Keratinocyte (primary cell): ENCODE measurements around the gene GRHPR. TPM values are rescaled to one million over a fixed set of nuclear protein-coding genes. Genes with fewer than 3 reads are reported as not detected.
"Not testable (repeated sequence)": the region's sequence is repeated elsewhere in the genome, so short reads cannot be mapped to it uniquely, and the experiment has no call there.

ENCODE experiments used
- DNase-seq: peaks from one replicate; pipeline ENCODE4 v3.0.0-alpha.2; 2011; ENCODE audit warnings: low read depth, missing footprints, low spot score
- FAIRE-seq: peaks from 2 replicates; lab custom pipeline; 2011; peaks lifted over from hg19 to GRCh38; lab: Jason Lieb, UNC
- H2AFZ ChIP-seq: 2 replicates; pipeline ENCODE4 v1.6.0; 2012; ENCODE audit warnings: low read length, control low read depth, inconsistent platforms; ENCODE audit not compliant: control insufficient read depth
- H3K27ac ChIP-seq: 2 replicates; pipeline ENCODE4 v1.5.1; 2011; ENCODE audit warnings: low read length; ENCODE audit not compliant: control insufficient read depth, insufficient read depth
- H3K27me3 ChIP-seq: 3 replicates; pipeline ENCODE4 v1.6.0; 2011; ENCODE audit warnings: low read length; ENCODE audit not compliant: control insufficient read depth, insufficient read depth; ENCODE audit errors: extremely low read depth
- H3K36me3 ChIP-seq, 2 experiments: 2 replicates in 1 of 2; 3 replicates in 1 of 2; pipeline ENCODE4 v1.5.1; 2011; ENCODE audit warnings: low read length in 2 of 2, mild to moderate bottlenecking in 1 of 2; ENCODE audit not compliant: control insufficient read depth in 2 of 2, insufficient read depth in 2 of 2; ENCODE audit errors: extremely low read depth in 1 of 2
- H3K4me1 ChIP-seq: 3 replicates; pipeline ENCODE4 v1.5.1; 2011; ENCODE audit warnings: low read length; ENCODE audit not compliant: control insufficient read depth, insufficient read depth; ENCODE audit errors: extremely low read depth
- H3K4me2 ChIP-seq: 3 replicates; pipeline ENCODE4 v1.6.0; 2011; ENCODE audit warnings: low read depth, low read length; ENCODE audit not compliant: control insufficient read depth, insufficient read depth; ENCODE audit errors: extremely low read depth
- H3K4me3 ChIP-seq, 3 experiments: fragments of 200-600 bp in 1 of 3; sonication (generic) in 1 of 3; 2 replicates in 2 of 3; 3 replicates in 1 of 3; pipeline ENCODE4 v1.5.1; 2011 to 2016; ENCODE audit warnings: low read length in 3 of 3, mild to moderate bottlenecking in 3 of 3, control low read depth in 2 of 3, inconsistent platforms in 1 of 3, low read depth in 1 of 3, mixed read lengths in 1 of 3, mixed run types in 1 of 3, moderate library complexity in 1 of 3; ENCODE audit not compliant: control insufficient read depth in 2 of 3, insufficient read depth in 2 of 3; ENCODE audit errors: extremely low read depth in 1 of 3
- H3K79me2 ChIP-seq: 2 replicates; pipeline ENCODE4 v1.6.0; 2012; ENCODE audit warnings: low read length; ENCODE audit not compliant: control insufficient read depth, insufficient read depth
- H3K9ac ChIP-seq: 3 replicates; pipeline ENCODE4 v1.6.0; 2011; ENCODE audit warnings: low read length; ENCODE audit not compliant: control insufficient read depth, insufficient read depth; ENCODE audit errors: extremely low read depth
- H3K9me1 ChIP-seq: 3 replicates; pipeline ENCODE4 v1.6.0; 2011; ENCODE audit warnings: low read length; ENCODE audit not compliant: control insufficient read depth, insufficient read depth; ENCODE audit errors: extremely low read depth
- H3K9me3 ChIP-seq: 2 replicates; pipeline ENCODE4 v1.5.1; 2012; ENCODE audit warnings: low read depth, low read length; ENCODE audit not compliant: control insufficient read depth
- H4K20me1 ChIP-seq: 3 replicates; pipeline ENCODE4 v1.6.0; 2011; ENCODE audit warnings: low read length; ENCODE audit not compliant: control insufficient read depth, insufficient read depth; ENCODE audit errors: extremely low read depth
- CTCF ChIP-seq, 3 experiments: IDR thresholded peaks in 1 of 3; conservative IDR thresholded peaks in 1 of 3; optimal IDR thresholded peaks in 1 of 3; 2 replicates in 2 of 3; 3 replicates in 1 of 3; pipeline versions ENCODE3 to v1.5.1; 2011; ENCODE audit warnings: low read length in 3 of 3, mild to moderate bottlenecking in 3 of 3, moderate library complexity in 2 of 3, control low read depth in 1 of 3, inconsistent platforms in 1 of 3; ENCODE audit not compliant: insufficient read depth in 2 of 3; ENCODE audit errors: extremely low read depth in 1 of 3
- EZH2 ChIP-seq: IDR thresholded peaks from one replicate; pipeline ENCODE4 v1.6.1; 2012; ENCODE audit warnings: inconsistent platforms, mild to moderate bottlenecking, low read length, moderate library complexity
- dilution Hi-C: fragments of 300-500 bp; cut with MboI; formaldehyde crosslinking; loops from one replicate; pipeline ENCODE4 v1.7.0; 2020; ENCODE audit warnings: low sequenced_read_pairs; ENCODE audit not compliant: extremely low pct_ligation_motif_present
- polyA plus RNA-seq, 5 experiments: library from polyadenylated mRNA; depleted of rRNA in 3 of 5; stranded (reverse) in 3 of 5; stranded (forward) in 1 of 5; unstranded in 1 of 5; fragments of >200 nt; gene quantifications; 1 replicate in 1 of 5; 2 replicates in 3 of 5; 3 replicates in 1 of 5; pipeline versions ENCODE4 v1.2.1 to v1.2.3, GENCODE V29; 2011 to 2012; ENCODE audit warnings: missing spikeins in 2 of 5, low read depth in 1 of 5, low replicate concordance in 1 of 5

Gene GRHPR
- polyA plus RNA-seq, 1 donor (not counting 4 experiments of a cell fraction or from before 2014, with no cell fraction given): 116 TPM

- dilution Hi-C loops: loop anchor here (25.0 kb wide), 1 partner anchor 112 kb away; no protein-coding TSS in a partner anchor
- peak overlapping the region; percentile 84 for H3K4me2 ChIP-seq
These were observed 2.3 kb downstream of the GRHPR start for GRCh38 chr9:37424686-37425297.

GRCh38 chr9:37425298-37425752 is 2.8 kb downstream of the GRHPR start:
- Histone ChIP-seq H3K4me3 (no peak overlapping the region), H3K4me1 (peaks cover 38% of the 10 kb centered on the region), H2AFZ (no peak overlapping the region), H3K4me2 (no peak overlapping the region), H3K27ac (no peak overlapping the region), H3K9me1 (no peaks in the 10 kb centered on the region), H3K9me3 (no peaks in the 10 kb centered on the region), H3K36me3 (peaks cover 31 to 36% of the 10 kb centered on the region in 2 experiments), H3K27me3 (no peaks in the 10 kb centered on the region), H3K79me2 (peaks cover 36% of the 10 kb centered on the region), H4K20me1 (no peaks in the 10 kb centered on the region), H3K9ac (no peak overlapping the region)
- dilution Hi-C loops: no loop called here
- DNase-seq (no peak), FAIRE-seq (no peak)
- TF ChIP-seq CTCF (optimal IDR thresholded peaks at IDR 0.05 in 1 of 3, IDR thresholded peaks at IDR 0.05 in 1 of 3, conservative IDR thresholded peaks at IDR 0.05 in 1 of 3; ENCODE audit: extremely low read depth in 1 of 3, insufficient read depth in 2 of 3, low read length in 3 of 3): no peak
- TF ChIP-seq EZH2: no peak

More at GRCh38 chr9:37424686-37425297, 2.3 kb downstream of the GRHPR start:
- DNase-seq: no peak
- FAIRE-seq: no peak
- no peak overlapping the region for H3K27ac ChIP-seq
- no peaks in the 10 kb centered on the region for H3K9me1 ChIP-seq
- peak overlapping the region; percentile 5 to 90 (median 37) for H3K4me3 ChIP-seq
- no peaks in the 10 kb centered on the region for H3K9me3 ChIP-seq
- peaks cover 36% of the 10 kb centered on the region for H3K79me2 ChIP-seq
- peaks cover 28 to 32% of the 10 kb centered on the region in 2 experiments for H3K36me3 ChIP-seq
- H3K27me3 ChIP-seq: no peaks in the 10 kb centered on the region
- no peak overlapping the region for H2AFZ ChIP-seq
- no peaks in the 10 kb centered on the region for H4K20me1 ChIP-seq
- H3K4me1 ChIP-seq: peaks cover 38% of the 10 kb centered on the region
- H3K9ac ChIP-seq: no peak overlapping the region
- no peak for TF ChIP-seq CTCF (optimal IDR thresholded peaks at IDR 0.05 in 1 of 3, IDR thresholded peaks at IDR 0.05 in 1 of 3, conservative IDR thresholded peaks at IDR 0.05 in 1 of 3; ENCODE audit: extremely low read depth in 1 of 3, insufficient read depth in 2 of 3, low read length in 3 of 3)
- no peak for TF ChIP-seq EZH2

- H3K27me3 ChIP-seq, H3K9me3 ChIP-seq, DNase-seq, dilution Hi-C loops, H3K27ac ChIP-seq, H2AFZ ChIP-seq, H3K9ac ChIP-seq, H3K4me2 ChIP-seq, H3K9me1 ChIP-seq, FAIRE-seq, H4K20me1 ChIP-seq, H3K4me3 ChIP-seq: not testable (repeated sequence)
- H3K36me3 ChIP-seq: peaks cover 42 to 43% of the 10 kb centered on the region in 2 experiments
- H3K4me1 ChIP-seq: peaks cover 32% of the 10 kb centered on the region
- peaks cover 36% of the 10 kb centered on the region for H3K79me2 ChIP-seq
These were observed 3.9 kb downstream of the GRHPR start for GRCh38 chr9:37426431-37426830.
